Left lung (tissue), 10 donors: ENCODE data around the gene PLET1. TPM values are rescaled to one million over a fixed set of nuclear protein-coding genes. Genes with fewer than 3 reads are reported as not detected.

ENCODE experiments used
- ATAC-seq: fragments of 200-7000 bp; cut with Tn5 transposase; one replicate; pipeline ENCODE4 v1.9.1; 2020; ENCODE audit warnings: moderate library complexity
- DNase-seq, 4 donors: peaks; one replicate each; pipeline ENCODE4 v3.0.0-alpha.2; 2013 to 2020
- H3K27ac ChIP-seq, 2 donors: fragments of 200-600 bp; sonication (generic) in 1 of 2; one replicate each; pipeline versions ENCODE4 v1.5.0 to v1.8.0; 2020 to 2021
- H3K27me3 ChIP-seq, 2 donors: fragments of 200-600 bp; sonication (generic) in 1 of 2; one replicate each; pipeline versions ENCODE4 v1.5.0 to v1.8.0; 2020 to 2021
- H3K36me3 ChIP-seq, 2 donors: fragments of 200-600 bp; sonication (generic) in 1 of 2; one replicate each; pipeline versions ENCODE4 v1.5.0 to v1.8.0; 2020 to 2021
- H3K4me1 ChIP-seq, 2 donors: fragments of 200-600 bp; one replicate each; pipeline ENCODE4 v1.8.0; 2021
- H3K4me3 ChIP-seq, 2 donors: fragments of 200-600 bp; sonication (generic) in 1 of 2; one replicate each; pipeline versions ENCODE4 v1.5.0 to v1.8.0; 2020 to 2021; ENCODE audit warnings: mild to moderate bottlenecking in 1 of 2
- H3K9me3 ChIP-seq, 2 donors: fragments of 200-600 bp; sonication (generic) in 1 of 2; one replicate each; pipeline versions ENCODE4 v1.5.0 to v1.8.0; 2020 to 2021
- CTCF ChIP-seq, 2 donors: fragments of 200-600 bp; sonication (generic) in 1 of 2; IDR thresholded peaks; one replicate each; pipeline versions ENCODE4 v1.5.0 to v1.8.0; 2021; ENCODE audit warnings: antibody characterized with exemption in 2 of 2
- intact Hi-C, 2 donors: fragments of 100-400 bp; cut with DNase I; formaldehyde crosslinking; loops; one replicate each; pipeline versions ENCODE4 v1.11.2 to v1.14.2; 2022
- polyA plus RNA-seq, 6 donors: library from polyadenylated mRNA; unstranded; fragments of 120-200 nt; gene quantifications; one replicate each; pipeline ENCODE4 v1.2.1, GENCODE V29; 2013; ENCODE audit not compliant: insufficient read length in 6 of 6
- total RNA-seq, 2 donors: library from RNA; stranded (reverse); fragmentation: NEBNext Ultra II Directional; extraction: Animal tissue kit (Norgen Biotek cat#: 25700); gene quantifications; one replicate each; pipeline ENCODE4 v1.2.1, GENCODE V29; 2021
- donor health status: DM: no; HTN: yes; CAD: no.
- donor health status: DM: no; HTN: no; CAD: no.

PLET1 gene
- total and polyA plus RNA-seq, 8 donors = 0.18 TPM; not detected in 6

GRCh38 chr11:112285841-112286311, 25.2 kb upstream of the PLET1 start:
- no peaks in the 10 kb centered on the region for H3K27me3 ChIP-seq
- intact Hi-C loops = no loop called here
- H3K4me1 ChIP-seq = peaks cover 0 to 9% of the 10 kb centered on the region in 2 donors
- no peak overlapping the region for H3K27ac ChIP-seq
- TF ChIP-seq CTCF (IDR thresholded peaks at IDR 0.05) = no peak
- no peaks in the 10 kb centered on the region for H3K36me3 ChIP-seq
- H3K4me3 ChIP-seq = no peak overlapping the region
- no peak for ATAC-seq
- DNase-seq = no peak
- no peaks in the 10 kb centered on the region for H3K9me3 ChIP-seq

GRCh38 chr11:112281726-112282125, 21.1 kb upstream of the PLET1 start:
- Histone ChIP-seq H3K4me3 (no peak overlapping the region), H3K27ac (no peak overlapping the region), H3K27me3 (no peaks in the 10 kb centered on the region), H3K36me3 (no peaks in the 10 kb centered on the region), H3K9me3 (no peaks in the 10 kb centered on the region), H3K4me1 (peaks cover 0 to 8% of the 10 kb centered on the region in 2 donors)
- intact Hi-C loops = loop anchor here in 1 of 2 donors (2.0 to 5.0 kb wide), 2 partner anchors 63 to 169 kb away; no protein-coding TSS in a partner anchor
- ATAC-seq (no peak), DNase-seq (no peak)
- TF ChIP-seq CTCF (IDR thresholded peaks at IDR 0.05) = no peak

GRCh38 chr11:112280268-112281126, 19.8 kb upstream of the PLET1 start:
- ATAC-seq (peak; percentile 99), DNase-seq (peak in 3 of 4 donors; percentile 49 to 83 (median 70))
- Histone ChIP-seq H3K27ac (no peak overlapping the region), H3K27me3 (no peaks in the 10 kb centered on the region), H3K4me3 (peak overlapping the region; percentile 45 to 48), H3K36me3 (no peaks in the 10 kb centered on the region), H3K9me3 (no peaks in the 10 kb centered on the region), H3K4me1 (peaks cover 0 to 8% of the 10 kb centered on the region in 2 donors)
- TF ChIP-seq CTCF (IDR thresholded peaks at IDR 0.05) = peak; percentile 44 to 63
- intact Hi-C loops = loop anchor here in 1 of 2 donors (2.0 to 5.0 kb wide), 2 partner anchors 62 to 168 kb away; no protein-coding TSS in a partner anchor

GRCh38 chr11:112279901-112280267, 19.2 kb upstream of the PLET1 start:
- Histone ChIP-seq H3K9me3 (no peaks in the 10 kb centered on the region), H3K4me1 (peaks cover 0 to 8% of the 10 kb centered on the region in 2 donors), H3K27me3 (no peaks in the 10 kb centered on the region), H3K36me3 (no peaks in the 10 kb centered on the region), H3K27ac (no peak overlapping the region), H3K4me3 (peak overlapping the region; percentile 45 to 48)
- DNase-seq = peak; percentile 49 to 94 (median 72)
- intact Hi-C loops = loop anchor here (2.0 to 10.0 kb wide), 3 partner anchors 61 to 168 kb away; no protein-coding TSS in a partner anchor
- ATAC-seq = peak; percentile 94
- TF ChIP-seq CTCF (IDR thresholded peaks at IDR 0.05) = peak; percentile 83 to 85

GRCh38 chr11:112278803-112279202, 18.1 kb upstream of the PLET1 start:
- no peaks in the 10 kb centered on the region for H3K36me3 ChIP-seq
- H3K4me3 ChIP-seq = no peak overlapping the region
- intact Hi-C loops = loop anchor here in 1 of 2 donors (10.0 kb wide), 1 partner anchor 64 kb away; no protein-coding TSS in a partner anchor
- H3K27me3 ChIP-seq = no peaks in the 10 kb centered on the region
- no peak overlapping the region for H3K27ac ChIP-seq
- ATAC-seq (no peak), DNase-seq (no peak)
- no peaks in the 10 kb centered on the region for H3K9me3 ChIP-seq
- TF ChIP-seq CTCF (IDR thresholded peaks at IDR 0.05) = no peak
- H3K4me1 ChIP-seq = peaks cover 0 to 8% of the 10 kb centered on the region in 2 donors
